Amniotic epithelial cell (primary cell): ENCODE measurements around the gene KRTAP25-1.

Experiments
- DNase-seq: peaks from one replicate; pipeline ENCODE4 v3.0.0-alpha.2; 2010; ENCODE audit warnings: low read depth

Gene KRTAP25-1

DNA sequence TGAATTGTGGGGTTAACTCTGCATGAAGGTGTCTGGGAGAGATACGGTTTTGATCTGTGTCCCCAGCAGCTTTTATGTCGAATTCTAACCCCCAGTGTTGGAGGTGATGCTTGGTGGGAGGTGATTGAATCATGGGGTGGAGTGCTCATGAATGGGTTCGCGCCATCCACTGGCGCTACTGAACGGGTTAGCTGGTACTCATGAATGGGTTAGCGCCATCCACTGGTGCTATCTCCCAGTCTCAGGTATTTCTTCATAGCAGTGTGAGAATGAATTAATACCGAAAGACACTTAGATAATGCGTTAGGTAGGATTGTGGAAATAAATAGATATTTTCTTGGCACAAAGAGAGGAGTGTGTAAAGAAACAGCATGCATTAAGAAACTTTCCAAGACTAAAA lies 40.5 kb downstream of the KRTAP25-1 start:
- DNase-seq: no peak

DNA sequence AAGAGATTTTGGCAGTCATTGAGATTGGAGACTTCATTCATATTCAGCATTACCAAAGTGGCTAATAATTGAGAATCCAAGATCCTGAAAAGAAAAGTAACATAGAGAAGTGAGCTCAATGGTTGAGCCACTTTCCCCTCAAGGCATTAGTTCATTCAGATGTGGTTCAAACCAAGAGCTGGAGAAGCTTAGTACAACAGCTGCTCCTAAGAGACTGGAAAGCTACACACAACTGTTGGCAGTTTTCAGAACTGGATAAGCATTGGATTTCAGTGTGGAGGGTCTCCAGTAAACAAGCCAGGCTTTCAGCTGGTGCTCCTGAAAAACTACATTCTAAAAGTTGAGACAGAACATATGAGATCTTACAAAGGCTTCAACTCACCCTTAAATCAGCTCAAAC lies 44.3 kb downstream of the KRTAP25-1 start:
- DNase-seq: no peak

DNA sequence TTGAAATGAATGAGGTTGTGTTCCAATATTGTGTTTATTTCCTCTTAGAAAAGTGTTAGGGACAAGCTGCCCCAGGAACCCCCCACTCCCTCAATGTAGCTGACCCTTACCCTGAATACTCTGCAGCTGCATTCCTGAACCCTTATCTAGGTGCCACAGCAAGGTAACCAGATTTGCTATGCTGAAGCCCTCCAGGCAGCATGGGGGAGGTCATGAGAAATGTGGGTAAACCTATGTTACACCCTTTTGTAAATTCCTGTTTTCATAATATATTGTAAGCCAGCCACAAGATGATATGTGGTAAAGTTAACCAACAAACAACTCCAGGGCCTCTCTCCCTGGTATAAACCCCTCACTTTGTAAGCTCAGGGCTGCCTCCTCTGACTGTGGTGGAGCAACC lies 45.6 kb downstream of the KRTAP25-1 start:
- DNase-seq: no peak

DNA sequence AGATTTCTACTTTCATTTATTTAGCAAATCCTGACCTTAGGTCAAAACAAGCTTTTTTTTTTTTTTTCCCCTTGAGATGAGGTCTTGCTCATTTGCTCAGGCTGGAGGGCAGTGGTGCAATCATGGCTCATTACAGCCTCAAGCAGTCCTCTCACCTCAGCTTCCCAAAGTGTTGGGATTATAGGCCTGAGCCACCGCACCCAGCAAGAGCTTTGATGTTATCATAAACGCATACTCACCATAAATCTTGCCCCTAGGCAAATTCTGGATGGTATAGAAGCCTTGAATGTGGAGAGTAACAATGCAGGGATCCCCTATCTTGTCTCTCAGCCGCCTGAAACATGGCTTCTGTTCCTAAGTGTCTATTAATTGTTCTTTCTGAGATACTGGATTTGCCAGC lies 48.7 kb downstream of the KRTAP25-1 start:
- no peak for DNase-seq
